Choroid plexus epithelial cell (primary cell): Measurements from ENCODE around the gene CDKL1.

Experiments used
- DNase-seq: peaks from one replicate; pipeline ENCODE4 v3.0.0-alpha.2; 2010; ENCODE audit warnings: low read depth
- H3K4me3 ChIP-seq: 2 replicates; pipeline ENCODE4 v1.5.1; 2011; ENCODE audit warnings: low read depth, mild to moderate bottlenecking, control low read depth, low read length, moderate library complexity
- CTCF ChIP-seq: conservative IDR thresholded peaks from 2 replicates; pipeline ENCODE4 v1.5.1; 2011; ENCODE audit warnings: low read depth, mild to moderate bottlenecking, control low read depth, inconsistent platforms, low read length, moderate library complexity

Gene CDKL1

GRCh38 chr14:50335389-50335788, 61.3 kb downstream of the CDKL1 start:
- H3K4me3 ChIP-seq, result no peak overlapping the region
- peak; percentile 89 for DNase-seq
- peak; percentile 33 for TF ChIP-seq CTCF

- no peak for DNase-seq
- TF ChIP-seq CTCF, result no peak
- H3K4me3 ChIP-seq, result no peak overlapping the region
Observed at GRCh38 chr14:50334211-50334610, 62.5 kb downstream of the CDKL1 start.

GRCh38 chr14:50333014-50333509, 63.6 kb downstream of the CDKL1 start:
- no peak overlapping the region for H3K4me3 ChIP-seq
- DNase-seq, result peak; percentile 89
- no peak for TF ChIP-seq CTCF

GRCh38 chr14:50331596-50331995, 65.1 kb downstream of the CDKL1 start:
- no peak overlapping the region for H3K4me3 ChIP-seq
- no peak for DNase-seq
- no peak for TF ChIP-seq CTCF

GRCh38 chr14:50321009-50321660, 75.5 kb downstream of the CDKL1 start:
- DNase-seq, result peak; percentile 98
- H3K4me3 ChIP-seq, result peak overlapping the region; percentile 26
- TF ChIP-seq CTCF, result peak; percentile 95

GRCh38 chr14:50320283-50320682, 76.4 kb downstream of the CDKL1 start:
- TF ChIP-seq CTCF, result no peak
- no peak overlapping the region for H3K4me3 ChIP-seq
- peak; percentile 85 for DNase-seq

- no peak for TF ChIP-seq CTCF
- H3K4me3 ChIP-seq, result no peak overlapping the region
- peak; percentile 15 for DNase-seq
Observed at GRCh38 chr14:50319721-50320120, 77.0 kb downstream of the CDKL1 start.
